ENCODE results near the gene RASSF8. TPM values are rescaled to one million over a fixed set of nuclear protein-coding genes. Genes with fewer than 3 reads are reported as not detected.

The RASSF8 gene
- total and polyA plus RNA-seq, 2 donors (not counting 3 experiments of a cell fraction or from before 2014, with no cell fraction given): 11.1 to 59.3 TPM

DNA sequence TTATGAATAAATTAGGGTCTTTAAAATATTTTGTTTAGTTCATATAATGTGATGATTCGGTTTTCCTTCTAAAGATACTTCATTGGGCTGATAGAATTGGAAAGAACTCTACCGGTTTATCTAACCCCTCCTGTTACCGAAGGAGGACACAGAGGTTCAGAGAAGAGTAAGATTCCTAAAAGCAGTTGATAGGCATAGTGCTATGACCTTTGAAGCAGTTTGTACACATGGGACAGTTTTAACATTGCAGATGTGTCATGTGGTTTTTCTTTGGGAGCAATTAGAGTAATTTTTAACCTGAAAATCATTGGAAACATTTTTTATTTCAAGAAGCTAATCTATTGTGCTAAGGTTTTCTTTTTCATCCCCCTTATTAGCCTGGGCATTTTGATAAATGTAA is 103.5 kb downstream of the RASSF8 start:
- no peaks in the 10 kb centered on the region for H3K9me3 ChIP-seq (replicated peaks; ENCODE audit: control insufficient read depth, insufficient read depth, low read length)
- H3K27ac ChIP-seq (ENCODE audit: insufficient read depth, low read depth, low read length): no peak overlapping the region
- H4K20me1 ChIP-seq (replicated peaks; ENCODE audit: control insufficient read depth, extremely low read depth, insufficient read depth, low read length): no peaks in the 10 kb centered on the region
- dilution Hi-C loops (cut with MboI; ENCODE audit: extremely low pct_ligation_motif_present, low sequenced_read_pairs): no loop called here
- FAIRE-seq (no peak), DNase-seq (ENCODE audit: low read depth, low spot score) (no peak)
- H3K4me1 ChIP-seq (ENCODE audit: control insufficient read depth, extremely low read depth, insufficient read depth, low read length): no peaks in the 10 kb centered on the region
- no peak overlapping the region for H3K4me2 ChIP-seq (ENCODE audit: insufficient read depth, low read length)
- no peak overlapping the region for H2AFZ ChIP-seq (ENCODE audit: low read depth, low read length)
- H3K27me3 ChIP-seq (ENCODE audit: control insufficient read depth in 2 of 2, insufficient read depth in 2 of 2, low read length in 2 of 2): no peaks in the 10 kb centered on the region
- ChIA-PET POLR2A (no interaction called here), CTCF (no interaction called here)
- peaks cover 0 to 4% of the 10 kb centered on the region in 2 experiments for H3K36me3 ChIP-seq (ENCODE audit: control insufficient read depth in 2 of 2, extremely low read depth in 1 of 2, insufficient read depth in 2 of 2, low read length in 2 of 2)
- TF ChIP-seq POLR2A (IDR thresholded peaks at IDR 0.05; ENCODE audit: low read depth, low read length) (no peak), EZH2 (IDR thresholded peaks at IDR 0.05; ENCODE audit: borderline replicate concordance, low read depth, low read length, severe bottlenecking) (no peak), FOS (IDR thresholded peaks at IDR 0.05; ENCODE audit: borderline replicate concordance, insufficient read depth, low read length) (no peak), JUN (IDR thresholded peaks at IDR 0.05; ENCODE audit: borderline replicate concordance, insufficient read depth, insufficient read length, low read depth) (no peak), GATA2 (IDR thresholded peaks at IDR 0.05; ENCODE audit: insufficient read depth, insufficient read length, low read depth, low read length) (no peak), MAX (IDR thresholded peaks at IDR 0.05; ENCODE audit: insufficient read depth, insufficient read length) (no peak), MYC (IDR thresholded peaks at IDR 0.05; ENCODE audit: low read depth, low read length) (no peak), CTCF (IDR thresholded peaks at IDR 0.05; ENCODE audit: extremely low read depth in 1 of 2, insufficient read depth in 1 of 2, low read depth in 1 of 2, low read length in 2 of 2) (no peak), POLR2AphosphoS5 (IDR thresholded peaks at IDR 0.05; ENCODE audit: insufficient read depth, low read depth, low read length) (no peak)
- no peak overlapping the region for H3K9ac ChIP-seq (replicated peaks; ENCODE audit: extremely low read depth, insufficient read depth, low read length)
- BruUV-seq (replicated peaks): no TSS peak
- intact Hi-C loops (cut with micrococcal nuclease): no loop called here
- no peak overlapping the region for H3K4me3 ChIP-seq (replicated peaks in 1 of 3; ENCODE audit: insufficient read depth in 1 of 3, low read depth in 1 of 3, low read length in 3 of 3)
- H3K79me2 ChIP-seq (ENCODE audit: control insufficient read depth, insufficient read depth, low read length): peaks cover 4% of the 10 kb centered on the region
- H3K9me1 ChIP-seq (replicated peaks; ENCODE audit: control insufficient read depth, extremely low read depth, insufficient read depth, low read length): no peaks in the 10 kb centered on the region

All from endothelial cell of umbilical vein (primary cell).